H54 (cell line): Measurements from ENCODE around the gene VAV1.
"Not testable (repeated sequence)": the region's sequence is repeated elsewhere in the genome, so short reads cannot be mapped to it uniquely, and the experiment has no call there.

Experiments used
- DNase-seq: peaks from one replicate; pipeline ENCODE4 v3.0.0; 2011; ENCODE audit warnings: low spot score, mixed read lengths; ENCODE audit not compliant: insufficient read length
- FAIRE-seq: peaks from 3 replicates; lab custom pipeline; 2011; peaks lifted over from hg19 to GRCh38; lab: Jason Lieb, UNC
- POLR2A ChIP-seq: IDR thresholded peaks from 2 replicates; pipeline ENCODE4 v1.6.1; 2011; ENCODE audit warnings: low read depth, mild to moderate bottlenecking, low read length

The VAV1 gene

DNA sequence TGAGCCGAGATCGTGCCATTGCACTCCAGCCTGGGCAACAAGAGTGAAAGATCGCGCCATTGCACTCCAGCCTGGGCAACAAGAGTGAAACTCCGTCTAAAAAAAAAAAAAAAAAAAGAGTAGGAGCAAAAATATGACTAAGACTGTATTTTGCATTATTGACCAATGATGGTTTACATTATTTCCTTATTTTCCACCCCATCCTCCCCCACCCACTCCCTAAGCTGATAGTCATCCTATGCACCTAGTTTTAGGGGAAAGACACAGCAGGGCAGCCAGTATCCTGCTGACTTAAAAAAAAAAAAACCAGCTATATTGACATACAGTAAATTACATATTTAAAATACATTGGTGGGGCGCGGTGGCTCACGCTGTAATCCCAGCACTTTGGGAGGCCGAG lies 25.1 kb downstream of the VAV1 start:
- TF ChIP-seq POLR2A: no peak
- FAIRE-seq: no peak
- DNase-seq: no peak

DNA sequence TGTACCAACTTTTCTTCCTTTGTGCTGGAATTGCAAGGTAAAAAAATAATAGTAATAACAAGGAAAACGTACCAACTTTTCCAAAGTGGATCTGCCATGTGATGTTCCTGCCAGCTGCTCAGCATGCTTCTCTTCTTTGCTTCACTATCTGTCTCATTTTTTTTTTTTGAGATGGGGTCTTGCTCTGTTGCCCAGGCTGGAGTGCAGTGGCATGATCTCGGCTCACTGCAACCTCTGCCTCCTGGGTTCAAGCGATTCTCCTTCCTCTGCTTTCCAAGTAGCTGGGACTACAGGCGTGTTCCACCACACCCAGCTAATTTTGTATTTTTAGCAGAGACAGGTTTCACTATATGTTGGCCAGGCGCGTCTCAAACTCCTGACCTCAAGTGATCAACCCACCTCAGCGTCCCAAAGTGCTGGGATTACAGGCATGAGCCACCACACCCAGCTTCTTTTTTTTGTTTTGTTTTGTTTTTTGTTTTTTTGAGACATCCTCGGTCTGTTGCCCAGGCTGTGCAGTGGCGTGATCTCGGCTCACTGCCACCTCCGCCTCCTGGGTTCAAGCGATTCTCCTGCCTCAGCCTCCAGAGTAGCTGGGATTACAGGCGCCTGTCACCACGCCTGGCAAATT lies 27.8 kb downstream of the VAV1 start:
- not testable (repeated sequence) for FAIRE-seq, DNase-seq

DNA sequence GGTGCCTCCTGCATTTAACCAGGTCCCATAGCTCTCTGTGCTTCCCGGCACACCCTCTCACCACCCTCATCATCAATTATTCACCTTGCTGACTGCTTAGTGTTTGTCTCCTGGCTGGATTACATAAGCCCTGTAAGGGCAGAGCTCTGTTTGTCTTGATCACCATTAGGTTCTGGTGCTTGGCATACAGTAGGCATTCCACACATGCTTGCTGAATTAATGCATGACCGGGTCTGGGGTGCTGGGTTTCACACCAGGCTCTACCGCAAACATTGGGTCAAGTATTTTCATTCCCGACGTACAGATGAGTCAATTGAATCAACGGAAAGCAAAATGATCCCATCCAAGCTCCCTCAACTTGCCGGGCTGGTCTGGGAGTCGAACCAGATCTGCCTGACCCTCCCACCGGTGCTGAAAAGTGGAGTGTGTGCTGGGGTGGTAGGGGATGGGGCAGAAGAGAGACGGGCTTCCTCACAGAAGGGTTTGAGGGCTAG lies 28.5 kb downstream of the VAV1 start:
- no peak for TF ChIP-seq POLR2A
- FAIRE-seq: peak; percentile 91
- peak; percentile 57 for DNase-seq

DNA sequence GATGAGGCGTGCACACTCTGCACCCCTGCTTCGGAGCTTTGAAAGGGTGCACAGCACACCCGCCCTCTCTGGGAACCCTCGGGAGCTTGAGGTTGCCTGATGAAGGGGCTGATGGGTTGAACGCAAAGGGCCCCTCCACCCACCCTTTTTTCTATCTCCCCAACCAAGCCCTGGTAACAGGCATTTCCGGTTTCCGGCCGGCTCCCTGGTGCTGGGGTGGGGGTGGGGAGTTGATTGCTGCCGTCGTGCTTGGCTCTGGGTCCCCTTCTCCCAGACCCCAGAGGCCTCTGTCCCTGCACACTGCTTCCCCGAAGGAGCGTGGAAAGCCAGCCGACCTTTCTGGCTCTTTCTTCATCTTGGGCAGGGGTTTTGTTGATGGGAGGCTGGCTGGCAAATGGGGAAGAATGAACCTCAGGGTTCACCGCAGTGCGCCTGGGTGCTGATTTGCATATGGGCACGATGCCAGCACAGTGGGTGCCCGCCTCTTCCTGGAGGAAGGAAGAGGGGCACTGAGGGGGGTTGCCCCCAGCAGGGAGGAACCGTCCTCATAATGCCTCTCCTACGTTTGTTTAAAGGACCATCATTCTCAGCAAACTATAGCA lies 29.1 kb downstream of the VAV1 start:
- DNase-seq (peak; percentile 51), FAIRE-seq (no peak)
- TF ChIP-seq POLR2A: no peak

DNA sequence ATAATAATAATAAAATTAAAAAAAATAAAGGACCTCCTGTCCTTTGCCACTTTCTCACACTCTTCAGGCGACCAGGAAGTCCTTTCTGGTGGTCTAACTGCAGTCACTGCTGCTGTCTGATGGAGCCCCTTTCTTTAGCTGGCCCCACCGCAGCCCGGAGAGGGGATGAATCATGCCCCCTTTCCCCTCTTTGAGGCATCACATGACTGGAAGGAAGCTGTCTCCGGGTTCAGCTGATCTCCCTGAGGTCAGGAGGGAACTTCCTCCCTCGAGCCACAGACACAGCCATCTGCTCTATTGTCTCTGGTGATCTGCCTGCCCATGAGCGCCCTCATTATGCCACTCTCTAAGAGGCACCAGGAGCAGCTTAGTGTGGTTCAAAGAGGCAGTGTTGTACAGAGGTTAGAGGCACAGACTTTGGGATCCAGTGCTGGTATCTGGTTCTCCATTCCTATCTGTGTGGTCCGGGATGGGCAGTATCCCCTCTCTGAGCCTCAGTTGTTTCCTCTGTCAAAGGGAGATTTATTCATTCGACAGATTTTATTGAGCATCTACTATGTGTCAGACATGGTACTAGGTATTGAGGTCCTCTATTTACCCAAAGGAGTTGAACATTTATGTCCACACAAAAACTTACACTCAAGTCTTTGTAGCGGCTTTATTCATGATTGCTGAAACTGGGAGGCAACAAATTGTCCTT lies 30.0 kb downstream of the VAV1 start:
- no peak for TF ChIP-seq POLR2A
- DNase-seq: peak; percentile 23
- no peak for FAIRE-seq

DNA sequence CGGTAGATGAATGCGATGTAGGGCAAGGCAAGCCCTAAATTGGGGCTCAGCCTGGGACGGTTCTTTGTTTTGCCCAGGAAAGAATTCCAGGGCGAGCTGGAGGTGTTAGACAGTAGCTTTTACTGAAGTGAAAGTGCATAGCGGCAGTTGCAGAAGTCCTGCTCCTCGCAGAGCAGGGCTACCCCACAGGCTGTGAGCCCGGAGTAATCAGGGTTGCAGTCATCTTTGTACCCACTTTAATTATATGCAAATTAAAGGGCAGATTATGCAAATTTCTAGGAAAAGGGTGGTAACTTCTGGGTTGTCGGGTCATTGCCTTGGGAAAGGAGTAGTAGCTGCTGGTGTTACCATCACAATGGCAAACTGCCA lies 30.5 kb downstream of the VAV1 start:
- no peak for DNase-seq
- no peak for TF ChIP-seq POLR2A
- FAIRE-seq: no peak

DNA sequence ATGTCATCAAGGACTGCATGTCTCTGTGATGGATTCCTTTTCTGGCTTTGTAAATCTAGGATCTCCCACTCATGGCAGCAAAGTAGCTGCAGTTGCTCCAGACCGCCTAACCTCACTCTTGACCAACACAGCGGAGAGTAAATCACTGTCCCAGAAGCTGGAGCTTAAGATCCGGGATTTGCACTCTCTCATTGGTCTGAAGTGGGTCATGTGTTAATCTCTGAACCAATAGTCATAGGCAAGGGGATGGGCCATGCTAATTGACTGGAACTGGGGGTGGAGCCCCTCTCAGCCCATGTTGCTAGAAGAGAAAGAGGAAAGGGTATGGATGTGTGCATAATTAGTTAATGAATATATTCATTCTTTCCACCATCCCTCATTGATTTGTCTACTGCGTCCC lies 34.0 kb downstream of the VAV1 start:
- DNase-seq (no peak), FAIRE-seq (no peak)
- TF ChIP-seq POLR2A: no peak

DNA sequence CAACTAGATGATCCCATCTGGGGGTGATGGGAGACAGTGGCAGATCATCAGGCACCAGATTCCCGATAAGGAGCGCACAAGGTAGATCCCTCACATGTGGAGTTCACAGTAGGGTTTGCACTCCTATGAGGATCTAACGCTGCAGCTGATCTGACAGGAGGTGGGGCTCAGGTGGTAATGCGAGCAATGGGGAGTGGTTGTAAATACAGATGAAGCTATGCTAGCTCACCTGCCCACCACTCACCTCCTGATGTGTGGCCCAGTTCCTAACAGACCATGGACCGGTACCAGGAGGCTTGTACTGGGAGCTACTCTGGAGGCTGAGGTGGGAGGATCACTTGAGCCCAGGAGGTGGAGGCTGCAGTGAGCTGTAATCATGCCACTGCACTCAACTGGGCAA lies 34.8 kb downstream of the VAV1 start:
- no peak for TF ChIP-seq POLR2A
- FAIRE-seq (no peak), DNase-seq (no peak)

DNA sequence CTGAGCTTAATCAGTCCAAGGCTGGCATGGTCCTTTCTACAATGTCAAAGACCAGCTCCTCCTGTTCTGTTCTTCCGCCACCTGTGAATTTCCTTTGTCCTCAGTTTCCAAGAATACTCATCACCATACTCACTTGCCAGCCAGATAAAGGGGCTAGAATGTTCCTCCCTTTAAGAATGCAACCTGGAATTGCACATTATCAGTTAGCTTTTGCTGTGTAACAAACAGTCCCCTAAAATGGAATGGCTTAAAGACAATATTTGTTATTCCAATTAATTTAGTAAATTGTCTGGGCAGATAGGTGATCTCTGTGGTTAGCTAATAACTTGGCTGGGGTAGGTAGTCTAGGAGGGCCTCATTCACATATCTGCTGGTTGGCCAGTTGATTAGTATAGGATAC lies 36.0 kb downstream of the VAV1 start:
- no peak for TF ChIP-seq POLR2A
- FAIRE-seq (no peak), DNase-seq (no peak)

DNA sequence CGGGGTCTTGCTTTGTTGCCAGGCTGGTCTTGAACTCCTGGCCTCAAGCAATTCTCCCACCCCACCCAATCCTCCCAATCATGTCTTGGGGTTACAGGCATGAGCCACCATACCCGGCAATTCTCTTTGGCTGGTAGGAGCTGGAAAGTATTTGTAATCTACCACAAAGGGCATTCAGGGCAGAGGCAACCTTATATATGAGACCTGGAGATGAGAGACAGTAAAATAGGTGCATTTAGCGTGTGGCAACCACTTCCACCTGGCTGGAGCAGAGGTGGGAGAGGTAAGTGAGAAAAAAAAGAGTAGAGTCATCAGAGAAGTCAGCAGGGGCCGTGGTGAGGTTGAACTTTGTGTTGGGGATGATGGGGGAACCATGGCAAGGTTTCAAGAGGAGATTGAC lies 36.8 kb downstream of the VAV1 start:
- no peak for DNase-seq
- FAIRE-seq: no peak
- TF ChIP-seq POLR2A: no peak

DNA sequence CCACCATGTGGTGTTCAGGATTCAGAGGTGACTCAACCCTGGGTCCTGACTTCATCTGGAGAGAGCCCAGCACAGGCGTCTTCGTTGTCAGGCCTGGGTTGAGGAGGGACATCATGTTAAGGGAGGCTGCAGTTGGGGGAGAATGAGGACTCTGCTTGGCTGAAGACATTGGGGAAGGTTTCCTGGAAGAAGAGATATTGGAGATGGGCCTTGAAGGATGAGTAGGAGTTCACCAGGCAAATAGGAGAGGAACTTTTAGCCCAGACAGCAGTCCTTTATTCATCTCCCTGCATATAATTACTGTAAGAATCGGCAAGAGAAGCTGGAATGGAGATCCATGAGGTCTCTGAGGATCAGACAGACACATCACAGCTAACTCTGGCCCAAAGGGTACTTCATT lies 38.9 kb downstream of the VAV1 start:
- FAIRE-seq: no peak
- DNase-seq: no peak
- no peak for TF ChIP-seq POLR2A

DNA sequence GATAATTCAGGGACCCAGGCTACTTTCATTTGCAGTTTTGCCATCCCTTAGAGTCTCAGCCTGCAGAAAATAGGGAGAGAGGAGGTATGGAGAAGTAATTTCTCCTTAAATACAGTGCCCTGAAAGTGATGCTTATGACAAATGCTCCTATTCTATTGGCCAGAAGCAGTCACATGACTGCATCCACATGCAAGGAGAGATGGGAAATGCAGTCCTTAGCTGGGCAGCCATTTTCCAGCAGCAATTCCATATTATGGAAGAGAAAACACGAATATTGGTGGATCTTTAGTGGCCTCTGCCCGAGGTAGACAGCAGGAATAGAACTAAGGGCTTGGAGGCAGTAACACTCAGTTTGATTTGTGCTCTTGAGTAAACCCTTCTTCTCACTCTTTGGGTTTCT lies 39.4 kb downstream of the VAV1 start:
- DNase-seq: peak; percentile 30
- FAIRE-seq: peak; percentile 80
- TF ChIP-seq POLR2A: no peak

DNA sequence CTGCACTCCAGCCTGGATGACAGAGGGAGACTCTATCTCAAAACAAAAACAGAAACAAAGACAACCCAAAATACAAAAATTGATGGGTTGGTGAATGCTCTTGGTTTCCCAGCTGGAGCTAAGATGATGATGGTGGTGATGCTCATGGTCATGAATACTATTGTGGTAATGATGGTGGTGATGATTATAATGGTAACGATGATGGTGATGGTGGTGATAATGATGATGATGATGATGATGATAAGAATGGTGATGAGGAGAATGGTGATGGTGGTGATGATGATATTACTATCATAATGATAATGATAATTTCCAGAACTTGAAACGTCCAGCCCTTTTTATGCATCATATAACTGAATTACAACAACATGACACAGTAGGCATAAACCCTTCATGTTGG lies 40.1 kb downstream of the VAV1 start:
- FAIRE-seq: peak; percentile 6

DNA sequence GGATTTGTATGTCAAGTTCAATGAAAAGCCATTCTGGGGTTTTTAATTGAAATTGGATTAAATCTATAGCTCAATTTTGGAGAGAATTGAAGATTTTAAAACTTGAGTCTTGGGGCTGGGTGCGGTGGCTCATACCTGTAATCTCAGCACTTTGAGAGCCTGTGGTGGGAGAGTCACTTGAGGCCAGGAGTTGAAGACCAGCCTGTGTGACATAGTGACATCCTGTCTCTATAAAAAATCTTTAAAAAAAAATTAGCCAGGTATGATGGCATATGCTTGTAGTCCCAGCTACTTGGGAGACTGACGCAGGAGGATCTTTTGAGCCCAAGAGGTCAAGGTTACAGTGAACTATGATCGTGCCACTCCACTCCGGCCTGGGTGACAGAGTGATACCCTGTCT lies 41.2 kb downstream of the VAV1 start:
- no peak for TF ChIP-seq POLR2A
- no peak for FAIRE-seq
- no peak for DNase-seq

More for the DNA sequence above, 40.1 kb downstream of the VAV1 start:
- no peak for DNase-seq
- no peak for TF ChIP-seq POLR2A

DNA sequence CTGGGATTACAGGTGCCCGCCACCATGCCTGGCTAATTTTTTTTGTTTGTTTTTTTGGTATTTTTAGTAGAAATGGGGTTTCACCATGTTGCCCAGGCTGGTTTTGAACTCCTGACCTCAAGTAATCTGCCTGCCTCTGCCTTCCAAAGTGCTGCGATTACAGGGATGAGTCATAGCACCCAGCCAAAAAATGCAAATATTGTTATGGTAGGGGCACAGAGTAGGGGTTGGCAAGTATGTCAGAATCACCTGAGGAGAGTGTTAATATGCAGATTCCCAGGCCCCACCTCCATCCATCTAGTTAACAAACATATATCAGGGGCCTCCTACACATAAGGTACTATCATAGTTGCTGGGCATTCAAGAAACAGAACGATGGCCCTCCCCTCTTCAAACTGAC lies 44.7 kb downstream of the VAV1 start:
- no peak for TF ChIP-seq POLR2A
- FAIRE-seq (no peak), DNase-seq (no peak)
